ENCODE measurements around the gene PSRC1.

The PSRC1 gene

GRCh38 chr1:109259674-109260557 is 23.0 kb downstream of the PSRC1 start:
- Histone ChIP-seq H3K9me2 (replicated peaks; ENCODE audit: insufficient read depth, low read length) (no peaks in the 10 kb centered on the region), H3K9me3 (ENCODE audit: insufficient read depth, low read length) (no peaks in the 10 kb centered on the region), H4K20me1 (ENCODE audit: low read depth, low read length) (no peaks in the 10 kb centered on the region), H3K9ac (ENCODE audit: low read length) (no peak overlapping the region), H3K36me3 (ENCODE audit: low read length) (no peaks in the 10 kb centered on the region), H3F3A (ENCODE audit: insufficient read depth) (no peaks in the 10 kb centered on the region), H3K79me2 (ENCODE audit: insufficient read depth, low read length) (no peaks in the 10 kb centered on the region), H2AFZ (ENCODE audit: low read depth, low read length, severe bottlenecking) (no peak overlapping the region), H3K27ac (ENCODE audit: low read depth, low read length) (no peak overlapping the region), H3K27me3 (ENCODE audit: low read length) (no peaks in the 10 kb centered on the region), H3K4me3 (ENCODE audit: insufficient read depth, low read length, poor library complexity, severe bottlenecking) (no peak overlapping the region), H3K4me2 (ENCODE audit: low read depth, low read length, poor library complexity, severe bottlenecking) (no peak overlapping the region)
- no peak for TF ChIP-seq EZH2phosphoT487 (conservative IDR thresholded peaks at IDR 0.05; ENCODE audit: low read length)
- TF ChIP-seq CTCF (IDR thresholded peaks at IDR 0.05; ENCODE audit: insufficient read depth, low read length, poor library complexity, severe bottlenecking) = no peak

- H3K79me2 ChIP-seq (ENCODE audit: insufficient read depth, low read length) = no peaks in the 10 kb centered on the region
- H4K20me1 ChIP-seq (ENCODE audit: low read depth, low read length) = no peaks in the 10 kb centered on the region
- H3K36me3 ChIP-seq (ENCODE audit: low read length) = no peaks in the 10 kb centered on the region
- no peak overlapping the region for H3K27ac ChIP-seq (ENCODE audit: low read depth, low read length)
- H3K9ac ChIP-seq (ENCODE audit: low read length) = no peak overlapping the region
- H2AFZ ChIP-seq (ENCODE audit: low read depth, low read length, severe bottlenecking) = no peak overlapping the region
- H3K4me2 ChIP-seq (ENCODE audit: low read depth, low read length, poor library complexity, severe bottlenecking) = no peak overlapping the region
- TF ChIP-seq CTCF (IDR thresholded peaks at IDR 0.05; ENCODE audit: insufficient read depth, low read length, poor library complexity, severe bottlenecking) (no peak), EZH2phosphoT487 (conservative IDR thresholded peaks at IDR 0.05; ENCODE audit: low read length) (no peak)
- H3K27me3 ChIP-seq (ENCODE audit: low read length) = no peaks in the 10 kb centered on the region
- no peak overlapping the region for H3K4me3 ChIP-seq (ENCODE audit: insufficient read depth, low read length, poor library complexity, severe bottlenecking)
- H3F3A ChIP-seq (ENCODE audit: insufficient read depth) = no peaks in the 10 kb centered on the region
- H3K9me2 ChIP-seq (replicated peaks; ENCODE audit: insufficient read depth, low read length) = no peaks in the 10 kb centered on the region
- H3K9me3 ChIP-seq (ENCODE audit: insufficient read depth, low read length) = no peaks in the 10 kb centered on the region
These were observed 24.2 kb downstream of the PSRC1 start for GRCh38 chr1:109258481-109259466.

- H3K9me2 ChIP-seq (replicated peaks; ENCODE audit: insufficient read depth, low read length) = no peaks in the 10 kb centered on the region
- TF ChIP-seq CTCF (IDR thresholded peaks at IDR 0.05; ENCODE audit: insufficient read depth, low read length, poor library complexity, severe bottlenecking) (no peak), EZH2phosphoT487 (conservative IDR thresholded peaks at IDR 0.05; ENCODE audit: low read length) (no peak)
- H3K27me3 ChIP-seq (ENCODE audit: low read length) = no peaks in the 10 kb centered on the region
- no peaks in the 10 kb centered on the region for H3K79me2 ChIP-seq (ENCODE audit: insufficient read depth, low read length)
- no peaks in the 10 kb centered on the region for H3K9me3 ChIP-seq (ENCODE audit: insufficient read depth, low read length)
- no peak overlapping the region for H2AFZ ChIP-seq (ENCODE audit: low read depth, low read length, severe bottlenecking)
- H3K9ac ChIP-seq (ENCODE audit: low read length) = no peak overlapping the region
- no peaks in the 10 kb centered on the region for H4K20me1 ChIP-seq (ENCODE audit: low read depth, low read length)
- no peaks in the 10 kb centered on the region for H3K36me3 ChIP-seq (ENCODE audit: low read length)
- no peak overlapping the region for H3K4me3 ChIP-seq (ENCODE audit: insufficient read depth, low read length, poor library complexity, severe bottlenecking)
- H3K4me2 ChIP-seq (ENCODE audit: low read depth, low read length, poor library complexity, severe bottlenecking) = no peak overlapping the region
- no peak overlapping the region for H3K27ac ChIP-seq (ENCODE audit: low read depth, low read length)
- no peaks in the 10 kb centered on the region for H3F3A ChIP-seq (ENCODE audit: insufficient read depth)
These were observed 25.1 kb downstream of the PSRC1 start for GRCh38 chr1:109257682-109258421.
